Germinal center (tissue), 1 donor: Measurements from ENCODE around the gene MED1.
"Not testable (repeated sequence)": the region's sequence is repeated elsewhere in the genome, so short reads cannot be mapped to it uniquely, and the experiment has no call there.

Experiments used
- DNase-seq: peaks from one replicate; pipeline ENCODE4 v3.0.0; 2012; ENCODE audit warnings: mixed read lengths, low spot score

MED1 gene

DNA sequence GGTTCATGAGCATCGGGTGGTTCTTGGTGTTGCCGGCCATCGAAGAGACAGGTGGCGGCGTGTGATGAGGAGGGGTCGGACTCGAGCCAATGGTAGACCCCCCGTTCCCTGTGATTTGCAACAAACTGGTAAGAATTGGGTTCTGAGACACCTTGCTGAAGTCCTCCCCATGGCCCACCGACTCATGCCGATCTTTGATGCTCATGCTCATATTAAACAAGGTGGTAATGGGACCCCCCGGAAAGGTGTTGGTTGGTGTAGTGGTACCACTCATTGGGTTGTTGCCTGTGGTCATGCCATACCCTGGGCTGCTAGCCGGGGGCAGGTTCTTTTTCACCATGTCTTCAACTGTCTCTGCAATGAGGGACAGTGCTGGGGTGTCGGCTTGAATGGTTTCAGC lies 40.8 kb downstream of the MED1 start:
- DNase-seq: no peak

DNA sequence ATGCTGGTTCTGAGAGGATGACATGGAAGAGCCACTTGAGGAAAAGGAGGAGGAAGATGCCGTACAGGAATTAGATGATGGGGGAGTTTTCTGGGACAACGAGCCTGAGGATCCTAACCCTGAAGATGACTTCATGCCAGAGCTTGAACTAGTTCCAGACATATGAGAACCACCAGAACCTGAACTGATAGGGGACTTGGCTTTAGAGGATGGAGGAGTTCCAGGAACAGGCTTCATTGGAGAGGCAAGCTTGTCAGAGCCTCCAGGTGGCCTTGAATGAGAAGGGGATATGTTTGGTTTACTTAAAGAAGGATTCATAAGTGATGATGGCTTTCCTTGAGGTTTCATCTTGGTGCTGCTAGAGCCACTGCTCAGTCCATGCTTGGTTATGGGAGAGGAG lies 42.7 kb downstream of the MED1 start:
- no peak for DNase-seq

DNA sequence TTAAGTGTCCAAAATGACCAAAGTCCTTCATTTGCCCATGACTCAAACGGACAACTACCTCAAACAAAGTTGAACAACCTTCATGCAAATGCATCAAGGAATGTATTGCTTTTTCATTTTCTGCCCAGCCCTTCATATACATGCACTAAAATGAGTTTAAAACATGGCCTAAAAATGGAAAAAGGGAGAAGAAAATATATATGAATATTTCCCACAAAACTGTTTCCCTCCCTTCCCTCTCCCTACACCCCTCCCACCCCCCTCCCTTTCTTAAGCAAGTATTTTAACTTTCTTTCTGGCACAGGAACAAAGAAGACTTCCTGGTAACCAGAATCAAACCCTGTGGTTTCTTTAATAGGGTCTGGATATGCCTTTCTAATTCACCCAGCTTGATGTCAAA lies 44.1 kb downstream of the MED1 start:
- DNase-seq: no peak

DNA sequence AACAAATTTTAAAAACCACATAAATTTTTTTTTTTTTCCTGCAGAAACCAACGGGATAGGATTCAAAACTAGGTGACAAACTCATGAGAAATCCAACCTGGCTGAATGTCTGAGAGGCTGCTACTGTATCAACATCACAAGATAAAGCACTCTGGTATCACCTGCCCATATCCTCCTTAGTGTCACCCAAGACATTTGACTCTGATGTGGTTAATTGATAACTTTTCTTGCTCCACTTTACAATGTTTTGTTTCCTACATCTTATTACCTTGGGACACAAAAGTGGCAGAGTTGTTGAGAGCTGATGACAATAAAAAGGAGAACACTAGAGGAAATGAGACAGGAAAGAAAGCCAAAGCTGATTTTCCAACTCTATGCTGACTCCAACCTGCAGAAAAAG lies 45.6 kb downstream of the MED1 start:
- no peak for DNase-seq

DNA sequence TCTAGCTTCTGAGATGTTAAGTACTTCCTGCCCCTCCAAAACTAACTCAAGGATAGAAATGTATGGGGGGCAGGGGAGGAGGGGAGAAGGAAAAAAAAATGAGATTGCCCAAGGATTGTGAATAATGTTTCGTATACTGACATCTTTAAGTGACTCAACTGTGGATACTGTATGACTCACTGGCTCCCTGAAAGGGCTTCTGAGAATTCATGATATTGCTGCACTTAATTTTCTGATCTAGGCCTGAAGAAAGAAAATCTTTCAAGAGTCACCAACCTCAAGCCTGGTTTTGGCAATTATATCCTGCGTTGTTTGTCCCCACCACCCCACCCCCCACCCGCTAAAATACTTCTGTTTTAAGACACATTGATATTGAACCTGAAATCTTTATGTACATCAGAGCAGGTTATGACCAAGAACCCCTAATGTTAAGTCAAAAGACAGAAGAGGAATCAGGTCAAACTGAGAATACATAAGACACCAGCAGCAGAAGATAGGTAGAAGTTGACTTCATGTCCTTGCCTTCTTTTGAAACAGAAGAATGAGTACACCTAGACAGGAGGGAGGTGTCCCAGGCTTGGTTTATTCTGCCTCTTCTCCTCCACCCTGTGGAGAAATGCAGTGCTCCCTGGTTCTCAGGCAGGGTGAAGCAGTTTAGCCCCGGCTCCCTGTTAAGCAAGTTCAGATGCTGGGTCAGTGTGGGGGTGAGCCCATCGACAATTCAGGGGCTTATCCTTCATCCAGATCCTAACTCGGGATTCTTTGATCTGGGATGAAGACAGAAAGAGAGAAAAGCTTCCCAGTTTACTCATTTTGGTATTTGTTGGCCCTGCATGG lies 46.3 kb downstream of the MED1 start:
- no peak for DNase-seq

DNA sequence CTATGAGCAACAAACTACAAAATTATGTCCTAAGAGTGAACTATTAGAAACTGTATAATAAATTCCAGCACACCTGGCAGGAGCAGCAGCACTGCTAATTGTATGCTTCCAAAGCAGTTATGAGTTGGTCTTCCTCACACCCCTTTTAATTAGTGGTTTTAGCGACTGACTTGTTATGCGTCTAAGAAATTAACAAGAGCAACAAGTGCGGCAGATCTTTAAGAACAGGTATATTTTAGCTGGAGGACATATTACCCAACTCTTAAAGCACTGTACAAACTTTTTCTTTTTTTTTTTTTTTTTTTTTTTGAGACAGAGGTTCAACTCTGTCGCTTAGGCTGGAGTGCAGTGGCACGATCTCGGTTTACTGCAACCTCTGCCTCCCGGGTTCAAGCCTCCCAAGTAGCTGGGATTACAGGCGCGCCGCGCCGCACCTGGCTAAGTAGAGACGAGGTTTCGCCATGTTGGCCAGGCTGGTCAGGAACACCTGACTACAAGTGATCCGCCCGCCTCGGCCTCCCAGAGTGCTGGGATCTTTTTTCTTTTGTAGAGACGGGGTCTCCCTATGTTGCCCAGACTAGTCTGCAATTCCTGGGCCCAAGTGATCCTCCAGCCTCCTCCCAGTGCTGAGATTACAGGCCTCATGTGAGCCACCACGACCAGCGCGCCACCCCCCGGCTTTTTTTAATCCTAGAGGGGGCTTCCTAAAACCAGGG lies 48.0 kb downstream of the MED1 start:
- DNase-seq: no peak

DNA sequence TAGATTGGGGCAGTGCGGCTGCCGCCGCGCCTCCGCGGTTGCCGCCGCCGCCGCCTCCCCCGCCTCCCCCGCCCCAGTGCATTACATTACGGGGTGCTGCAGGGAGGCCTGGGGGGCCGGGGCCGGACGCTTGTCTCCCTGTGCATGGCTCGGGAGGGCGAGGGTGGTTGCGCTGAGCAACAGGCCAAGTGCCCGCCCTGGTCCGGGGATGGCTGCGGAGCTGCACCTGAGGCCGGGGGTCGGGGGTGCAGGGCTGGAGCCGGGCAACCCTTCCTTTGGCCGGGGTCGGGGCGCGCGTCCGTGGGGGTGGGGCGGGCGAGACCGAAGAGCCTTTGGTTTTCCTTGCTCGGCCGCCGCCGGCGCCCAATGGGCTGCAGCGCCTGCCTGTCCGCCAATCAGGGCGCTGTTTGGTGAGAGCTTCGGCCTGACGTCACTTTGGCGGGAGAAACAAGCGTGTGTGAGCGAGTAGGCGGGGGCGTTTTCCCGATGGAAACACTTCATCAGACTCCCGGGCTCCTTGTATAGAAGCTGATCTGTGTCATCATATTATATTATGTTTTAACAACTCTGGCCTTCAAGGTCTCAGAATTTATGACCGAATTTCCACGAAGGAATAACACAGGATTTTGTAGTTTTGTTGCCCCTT lies 48.7 kb downstream of the MED1 start:
- peak; percentile 93 for DNase-seq

DNA sequence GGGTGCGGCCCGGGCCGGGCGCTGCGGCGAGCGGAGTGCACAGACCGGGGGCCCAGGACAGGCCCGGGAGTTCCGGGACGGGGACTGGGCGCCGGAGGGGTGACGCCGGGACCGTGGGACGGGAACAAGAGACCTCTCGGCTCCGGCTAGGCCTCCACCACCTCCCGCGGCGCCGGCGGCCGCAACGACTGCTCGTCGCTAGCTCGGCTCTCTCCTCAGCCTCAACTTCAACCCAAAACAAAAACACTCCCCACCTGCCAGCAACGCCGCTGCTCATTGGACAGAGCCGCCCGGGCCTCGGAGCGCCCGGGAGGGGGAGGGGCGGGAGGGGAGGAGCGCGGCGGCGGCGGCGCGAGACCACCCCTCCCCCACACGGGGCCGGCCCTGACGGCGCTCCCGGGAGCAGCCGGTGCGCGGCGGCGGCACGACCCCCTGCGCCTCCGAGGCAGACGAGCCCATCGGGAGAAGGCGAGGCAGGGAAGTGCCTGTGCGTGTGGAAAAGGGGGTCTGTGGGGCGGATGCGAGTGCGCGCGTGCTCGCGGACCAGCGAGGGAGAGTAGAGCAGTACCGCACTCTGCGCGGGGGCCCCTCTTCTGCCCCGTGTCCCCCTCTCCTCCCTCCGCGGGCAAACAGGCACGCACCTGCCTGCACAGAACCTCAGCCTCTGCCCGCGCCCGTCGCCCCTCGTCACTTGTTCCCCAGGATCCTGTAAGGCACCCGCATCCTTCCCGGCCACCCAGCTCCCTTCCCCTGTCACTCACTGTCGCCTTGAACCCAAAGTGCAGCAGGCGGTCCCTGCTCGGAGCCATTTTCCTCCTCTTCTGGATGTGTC lies 49.4 kb downstream of the MED1 start, which contains the start of gene FBXL20:
TSS of gene FBXL20 (minus strand) at position 215 of the 832 bp plus-strand sequence. CDS start 224 bp downstream, outside the sequence.
- peak; percentile 97 for DNase-seq

DNA sequence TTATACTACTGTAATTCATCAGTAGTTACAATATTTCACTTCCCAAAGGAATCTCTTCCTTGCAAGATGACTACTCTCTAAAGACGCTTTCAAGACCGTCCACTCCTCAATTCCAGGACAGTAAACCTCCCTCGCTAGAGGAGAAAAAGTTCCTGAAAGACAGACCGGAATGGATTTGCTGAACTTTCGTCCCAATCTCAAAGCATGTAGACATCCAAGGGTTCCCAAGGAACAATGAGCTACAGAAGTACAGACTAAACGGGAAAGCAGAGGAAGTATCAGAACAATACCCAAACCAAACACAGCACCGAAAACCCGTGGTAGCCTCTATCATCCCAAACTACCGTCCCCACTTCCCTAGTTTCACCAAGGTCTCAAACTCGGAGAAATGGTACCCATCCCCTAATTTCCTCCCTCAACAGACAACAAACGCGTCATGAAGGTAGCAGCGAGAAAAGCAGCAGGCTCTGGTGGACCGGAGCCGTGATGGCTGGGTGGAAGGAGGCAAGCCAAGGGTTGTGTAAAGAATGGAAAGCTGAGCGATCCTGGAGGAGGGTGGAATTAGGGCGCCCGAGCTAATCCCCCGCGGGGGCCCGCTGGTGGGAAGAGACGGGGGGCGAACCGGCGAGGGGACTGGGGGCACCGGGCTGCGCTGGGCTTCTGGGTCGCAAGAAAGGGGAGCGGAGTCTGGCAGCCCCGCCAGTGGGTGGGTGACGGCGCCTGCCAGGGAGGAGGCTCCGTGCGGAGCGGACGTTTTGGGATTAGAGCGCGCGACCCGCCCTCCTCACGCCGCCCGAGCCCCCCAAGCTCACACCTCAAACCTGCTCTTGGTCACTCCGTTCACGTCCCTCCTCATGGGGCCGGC lies 50.3 kb downstream of the MED1 start:
- peak; percentile 22 for DNase-seq

DNA sequence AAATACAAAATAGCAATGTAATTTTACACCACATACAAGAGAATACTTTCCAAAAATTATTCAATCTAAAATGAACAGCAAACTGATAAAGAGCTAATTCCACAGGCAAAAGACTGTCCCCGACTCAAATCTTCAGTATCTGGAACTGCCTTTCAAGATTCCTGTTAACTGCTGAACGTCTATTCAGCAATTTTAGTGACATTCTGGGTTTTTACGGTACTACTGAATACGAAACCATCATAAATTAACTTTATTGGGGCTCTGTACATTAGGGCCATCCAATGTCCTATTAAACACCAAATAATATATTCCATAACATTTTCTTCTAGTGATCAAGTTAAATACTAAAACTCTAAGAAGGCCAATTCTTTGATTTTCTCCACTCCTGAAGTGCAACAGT lies 51.3 kb downstream of the MED1 start:
- DNase-seq: no peak

DNA sequence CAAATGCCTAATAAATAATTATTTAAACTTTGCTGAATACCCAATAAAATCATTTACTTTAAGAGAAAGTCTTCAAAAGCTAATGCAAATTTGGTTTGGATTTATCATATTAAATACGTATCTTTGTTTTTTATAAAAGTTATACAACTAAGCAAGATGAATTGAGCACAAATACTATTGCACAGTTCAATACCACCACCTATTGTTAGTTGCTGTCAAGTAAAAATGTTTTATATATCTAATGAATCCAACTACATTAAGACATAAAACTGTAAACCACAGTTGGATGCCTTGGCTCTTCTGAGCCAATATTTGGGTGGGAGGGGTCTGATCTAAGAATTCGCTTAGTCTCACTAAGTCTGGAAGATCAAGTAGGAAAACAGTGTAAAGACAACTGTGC lies 57.3 kb downstream of the MED1 start:
- DNase-seq: no peak

DNA sequence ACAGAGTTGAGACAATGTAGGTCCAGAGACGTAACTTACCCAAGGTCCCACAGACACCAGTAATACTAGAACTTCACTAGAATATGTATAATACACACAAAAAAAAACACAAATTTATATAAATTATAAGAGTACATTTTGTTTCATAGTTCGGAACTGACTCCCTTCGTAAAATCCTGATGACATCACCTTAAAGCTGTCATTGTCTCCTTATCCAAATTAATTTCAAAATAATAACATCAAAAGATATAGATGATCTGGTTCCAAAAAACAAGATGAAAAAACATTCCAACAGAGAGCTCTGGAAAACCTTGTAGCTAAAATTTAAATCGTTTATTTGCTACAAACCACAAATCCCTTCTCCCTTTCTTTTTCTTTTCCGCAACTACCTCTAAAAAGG lies 59.6 kb downstream of the MED1 start:
- DNase-seq: no peak

DNA sequence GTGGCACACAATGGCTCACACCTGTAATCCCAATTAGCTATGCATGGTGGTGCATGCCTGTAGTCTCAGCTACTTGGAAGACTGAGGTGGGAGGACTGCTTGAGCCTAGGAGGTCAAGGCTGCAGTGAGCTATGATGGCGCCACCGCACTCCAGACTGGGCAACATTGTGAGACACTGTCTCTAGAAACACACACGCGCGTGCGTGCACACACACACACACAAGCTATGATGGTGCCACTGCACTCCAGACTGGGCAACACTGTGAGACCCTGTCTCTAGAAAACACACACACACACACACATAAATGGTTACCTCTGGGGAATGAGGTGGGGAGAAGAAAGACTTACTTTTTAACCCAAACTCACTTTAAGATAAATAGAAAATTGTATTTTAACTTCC lies 66.0 kb downstream of the MED1 start:
- no peak for DNase-seq

DNA sequence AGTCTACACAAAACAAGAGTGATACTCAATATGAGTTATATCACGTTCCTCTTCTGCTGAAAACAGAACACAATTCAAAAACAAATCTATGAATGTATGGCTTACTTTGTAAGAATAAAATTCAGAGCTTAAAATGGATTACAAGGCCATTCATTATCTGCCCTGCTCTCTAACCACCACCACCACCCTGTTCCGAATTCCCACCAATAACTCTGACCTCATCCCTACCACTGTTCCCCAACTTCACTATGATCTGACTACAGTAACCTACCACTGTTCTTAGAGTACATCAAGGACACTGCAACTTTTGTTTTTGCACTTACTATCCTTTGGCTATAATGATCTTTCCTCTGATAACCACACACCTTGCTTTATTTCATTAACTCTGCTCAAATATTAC lies 70.9 kb downstream of the MED1 start:
- no peak for DNase-seq

DNA sequence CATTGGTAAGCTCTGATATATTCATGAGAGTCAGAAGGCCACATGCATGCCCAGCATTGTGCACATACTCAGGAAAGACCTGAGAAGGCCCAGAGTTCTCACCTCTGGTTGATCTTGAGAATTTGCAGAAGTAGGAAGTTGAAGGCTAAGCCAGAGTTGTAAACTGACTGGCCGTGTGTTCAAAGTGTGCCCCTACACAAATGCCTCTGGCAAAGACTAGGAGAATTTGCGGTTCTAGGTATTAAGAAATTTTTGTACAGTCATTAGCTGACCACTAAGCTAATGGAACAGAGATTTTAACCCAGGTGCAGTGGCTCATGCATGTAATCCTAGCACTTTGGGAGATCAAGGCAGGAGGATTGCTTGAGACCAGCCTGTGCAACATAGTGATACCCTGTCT lies 74.6 kb downstream of the MED1 start:
- no peak for DNase-seq

DNA sequence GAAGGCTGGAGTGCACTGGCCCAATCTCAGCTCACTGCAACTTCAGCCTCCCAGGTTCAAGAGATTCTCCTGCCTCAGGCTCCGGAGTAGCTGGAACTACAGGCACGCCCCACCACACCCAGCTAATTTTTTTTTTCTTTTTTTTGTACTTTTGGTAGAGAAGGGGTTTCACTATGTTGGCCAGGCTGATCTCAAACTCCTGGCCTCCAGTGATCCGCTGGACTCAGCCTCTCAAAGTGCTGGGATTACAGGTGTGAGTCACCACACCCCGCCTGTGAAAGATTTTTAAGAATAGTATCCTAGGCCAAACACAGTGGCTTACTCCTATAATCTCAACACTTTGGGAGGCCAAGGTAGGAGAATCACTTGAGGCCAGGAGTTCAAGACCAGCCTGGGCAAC lies 83.3 kb downstream of the MED1 start:
- not testable (repeated sequence) for DNase-seq

DNA sequence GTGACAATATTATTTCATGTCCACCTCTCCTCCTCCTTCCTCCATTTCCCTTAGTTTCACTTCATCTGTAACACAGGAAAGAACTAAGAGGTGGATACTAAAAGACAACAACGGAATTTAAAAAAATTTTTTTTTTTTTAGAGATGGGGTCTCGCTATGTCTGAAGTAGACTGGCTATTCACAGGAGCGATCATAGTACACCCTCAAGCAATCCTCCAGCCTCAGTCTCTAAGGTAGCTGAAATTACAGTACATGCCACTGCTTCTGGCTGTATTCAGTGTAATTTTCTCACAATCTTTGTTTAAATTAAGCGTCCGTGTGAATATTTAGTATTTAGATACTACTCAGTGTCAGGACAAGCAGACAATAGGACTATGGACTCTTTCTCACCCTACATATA lies 85.2 kb downstream of the MED1 start:
- no peak for DNase-seq

DNA sequence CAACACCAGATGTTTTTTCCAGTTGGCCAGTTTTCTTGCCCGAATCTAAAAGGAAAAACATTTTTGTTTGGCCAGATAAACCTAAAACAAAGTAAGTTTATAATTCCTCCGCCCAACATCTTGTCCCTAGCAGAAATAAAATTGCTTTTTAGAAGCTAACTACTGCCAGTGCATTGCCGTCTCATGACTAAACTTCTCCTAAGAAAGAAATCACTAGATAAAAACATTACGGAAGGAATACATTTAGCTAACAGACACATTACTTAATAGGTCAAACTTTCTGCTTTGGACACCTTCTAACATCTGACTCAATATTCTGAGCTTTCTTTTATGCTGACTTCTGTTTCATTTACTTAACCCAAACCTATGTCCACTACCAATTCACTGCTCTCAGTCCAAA lies 85.8 kb downstream of the MED1 start:
- DNase-seq: no peak

DNA sequence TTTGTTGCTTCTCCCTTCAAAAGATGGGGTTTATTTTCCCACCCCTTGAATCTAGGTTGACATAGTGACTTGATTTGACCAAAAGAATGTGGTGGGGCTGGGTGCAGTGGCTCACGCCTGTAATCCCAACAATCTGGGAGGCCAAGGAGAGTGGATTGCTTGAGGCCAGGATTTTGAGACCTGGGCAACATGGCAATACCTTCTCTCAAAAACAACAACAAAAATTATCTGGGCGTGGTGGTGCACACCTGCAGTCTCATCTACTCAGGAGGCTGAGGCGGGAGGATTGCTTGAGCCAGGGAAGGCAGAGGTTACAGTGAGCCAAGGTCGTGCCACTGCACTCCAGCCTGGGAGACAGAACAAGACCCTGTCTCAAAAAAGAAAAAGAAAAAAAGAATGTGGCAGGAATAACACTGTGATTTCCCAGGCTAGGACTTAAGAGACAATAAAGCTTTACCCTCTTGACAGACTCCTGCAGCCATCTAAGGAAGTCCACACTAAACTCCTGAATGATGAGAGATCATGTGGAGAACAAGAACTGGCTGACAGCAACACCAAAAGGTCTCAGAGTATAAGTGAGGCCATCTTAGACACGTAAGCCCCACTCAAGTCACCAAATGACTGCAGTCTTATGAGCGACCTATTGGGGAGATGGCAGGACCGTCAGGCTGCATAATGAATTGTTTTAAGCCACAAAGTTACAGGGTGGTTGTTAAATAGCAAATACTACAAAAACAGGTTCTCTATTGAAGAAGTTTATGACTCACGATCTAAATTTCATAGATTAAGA lies 86.6 kb downstream of the MED1 start:
- DNase-seq: no peak

DNA sequence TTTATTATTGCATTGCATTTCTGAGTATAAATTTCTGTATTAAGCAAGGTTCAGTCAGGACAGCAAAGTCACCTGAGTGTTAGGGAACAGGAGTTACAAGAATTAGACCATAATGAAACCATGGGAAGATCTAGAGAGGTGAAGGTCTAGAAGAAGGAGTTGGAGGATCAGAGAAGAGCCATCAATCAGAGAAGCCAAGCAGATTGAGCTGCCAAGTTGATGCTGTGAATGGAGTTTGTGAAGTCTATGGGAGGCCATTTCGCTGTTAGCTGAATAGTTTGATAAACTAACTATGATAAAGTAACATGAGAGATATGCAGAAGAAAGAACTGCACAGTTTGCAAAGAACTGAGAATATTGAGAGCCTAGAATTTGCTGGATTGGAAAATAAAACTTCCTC lies 90.0 kb downstream of the MED1 start:
- DNase-seq: no peak
